ENCODE data around the gene FNDC3A. TPM values are rescaled to one million over a fixed set of nuclear protein-coding genes. Genes with fewer than 3 reads are reported as not detected.
"Not testable (repeated sequence)": the region's sequence is repeated elsewhere in the genome, so short reads cannot be mapped to it uniquely, and the experiment has no call there.

Gene FNDC3A
- total and polyA plus RNA-seq, 12 donors = 24.4 to 91.2 (median 62.4) TPM

- WGBS, 4 donors = 64 to 67% (median 66%) methylated on average over 5 of the region's 5 CpGs
- no peaks in the 10 kb centered on the region for H3K27me3 ChIP-seq
- DNase-seq = no peak
- H3K4me3 ChIP-seq = no peak overlapping the region
- no peaks in the 10 kb centered on the region for H3K9me3 ChIP-seq (replicated peaks in 1 of 3)
- H3K27ac ChIP-seq = no peak overlapping the region
- peaks cover 0 to 16% of the 10 kb centered on the region in 2 donors for H3K4me1 ChIP-seq (replicated peaks in 1 of 2)
- TF ChIP-seq POLR2A (IDR thresholded peaks at IDR 0.05) (no peak), CTCF (IDR thresholded peaks at IDR 0.05) (no peak)
- intact Hi-C loops (cut with DNase I) = no loop called here
- H3K36me3 ChIP-seq (replicated peaks in 1 of 2) = no peaks in the 10 kb centered on the region
These were observed 149.1 kb downstream of the FNDC3A start for GRCh38 chr13:49124693-49125304.

GRCh38 chr13:49125964-49126524 is 150.3 kb downstream of the FNDC3A start:
- intact Hi-C loops (cut with DNase I) = no loop called here
- TF ChIP-seq POLR2A (IDR thresholded peaks at IDR 0.05) (no peak), CTCF (IDR thresholded peaks at IDR 0.05) (no peak)
- no peak overlapping the region for H3K27ac ChIP-seq
- WGBS, 4 donors = 40 to 72% (median 47%) methylated on average over 2 of the region's 2 CpGs
- peaks cover 0 to 16% of the 10 kb centered on the region in 2 donors for H3K4me1 ChIP-seq (replicated peaks in 1 of 2)
- H3K27me3 ChIP-seq = no peaks in the 10 kb centered on the region
- no peak for DNase-seq
- no peaks in the 10 kb centered on the region for H3K9me3 ChIP-seq (replicated peaks in 1 of 3)
- H3K36me3 ChIP-seq (replicated peaks in 1 of 2) = peaks cover 0 to 4% of the 10 kb centered on the region in 2 donors
- H3K4me3 ChIP-seq = no peak overlapping the region

GRCh38 chr13:49132479-49133002 is 156.8 kb downstream of the FNDC3A start:
- peak overlapping the region in 1 of 5 donors; percentile 35 for H3K27ac ChIP-seq
- intact Hi-C loops (cut with DNase I) = no loop called here
- no peak for TF ChIP-seq POLR2A (IDR thresholded peaks at IDR 0.05)
- TF ChIP-seq CTCF (IDR thresholded peaks at IDR 0.05) = no peak
- H3K36me3 ChIP-seq (replicated peaks in 1 of 2) = peaks cover 0 to 36% of the 10 kb centered on the region in 2 donors
- DNase-seq = no peak
- no peaks in the 10 kb centered on the region for H3K27me3 ChIP-seq
- 67 to 83% (median 78%) methylated on average over 1 of the region's 1 CpG for WGBS, 4 donors
- no peaks in the 10 kb centered on the region for H3K9me3 ChIP-seq (replicated peaks in 1 of 3)
- no peak overlapping the region for H3K4me3 ChIP-seq
- no peaks in the 10 kb centered on the region for H3K4me1 ChIP-seq (replicated peaks in 1 of 2)

DNA sequence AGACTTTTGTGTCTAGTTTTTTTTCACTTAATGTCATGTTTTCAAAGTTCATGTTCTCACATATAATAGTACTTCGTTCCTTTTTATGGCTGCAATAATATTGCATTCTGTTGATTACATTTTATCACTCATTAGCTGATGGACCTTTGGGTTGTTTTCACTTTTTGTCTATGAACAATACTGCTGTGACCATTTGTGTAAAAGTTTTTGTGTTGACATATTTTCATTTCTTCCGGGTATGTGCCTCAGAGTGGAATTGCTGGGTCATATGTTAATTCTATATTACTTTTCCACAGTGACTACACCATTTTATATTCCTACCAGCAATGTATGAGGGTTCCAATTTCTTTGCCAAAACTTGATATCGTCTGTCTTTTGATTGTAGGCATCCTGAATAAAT is 158.6 kb downstream of the FNDC3A start:
- peaks cover 0 to 49% of the 10 kb centered on the region in 2 donors for H3K36me3 ChIP-seq (replicated peaks in 1 of 2)
- 93 to 96% (median 95%) methylated on average over 3 of the region's 3 CpGs for WGBS, 4 donors

GRCh38 chr13:49137138-49137643 is 161.5 kb downstream of the FNDC3A start:
- H3K27me3 ChIP-seq; H3K27ac ChIP-seq; intact Hi-C loops (cut with DNase I); H3K4me1 ChIP-seq (replicated peaks in 1 of 2); H3K9me3 ChIP-seq (replicated peaks in 1 of 3); DNase-seq; H3K4me3 ChIP-seq: not testable (repeated sequence)
- 92 to 98% (median 97%) methylated on average over 7 of the region's 7 CpGs for WGBS, 4 donors
- H3K36me3 ChIP-seq (replicated peaks in 1 of 2) = peaks cover 0 to 43% of the 10 kb centered on the region in 2 donors

More for the DNA sequence above, 158.6 kb downstream of the FNDC3A start:
- no peaks in the 10 kb centered on the region for H3K27me3 ChIP-seq
- TF ChIP-seq POLR2A (IDR thresholded peaks at IDR 0.05) = no peak
- intact Hi-C loops (cut with DNase I) = no loop called here
- H3K9me3 ChIP-seq (replicated peaks in 1 of 3) = no peaks in the 10 kb centered on the region
- no peaks in the 10 kb centered on the region for H3K4me1 ChIP-seq (replicated peaks in 1 of 2)
- no peak for DNase-seq
- H3K27ac ChIP-seq = no peak overlapping the region
- H3K4me3 ChIP-seq = no peak overlapping the region
